ENCODE data around the gene DENND2A.
"Not testable (repeated sequence)": the region's sequence is repeated elsewhere in the genome, so short reads cannot be mapped to it uniquely, and the experiment has no call there.

DENND2A gene

GRCh38 chr7:140678081-140678815 is 37.6 kb upstream of the DENND2A start:
- Histone ChIP-seq H3K14ac (ENCODE audit: low read length) (no peak overlapping the region), H3K79me1 (ENCODE audit: low read length) (peaks cover 3% of the 10 kb centered on the region), H3K18ac (ENCODE audit: low read length) (no peak overlapping the region), H3K23ac (ENCODE audit: low read length) (no peak overlapping the region), H3K79me2 (ENCODE audit: control insufficient read depth, insufficient read depth, low read length, poor library complexity) (no peaks in the 10 kb centered on the region), H3K4me3 (ENCODE audit: low read depth, low read length) (no peak overlapping the region), H2BK5ac (ENCODE audit: low read depth, low read length, poor library complexity) (no peak overlapping the region), H4K91ac (ENCODE audit: low read depth, low read length) (no peak overlapping the region), H3K9me3 (ENCODE audit: insufficient read depth, low read depth, low read length) (no peaks in the 10 kb centered on the region), H2BK120ac (ENCODE audit: insufficient read depth, low read length, poor library complexity) (no peak overlapping the region), H4K12ac (ENCODE audit: low read depth, low read length) (no peak overlapping the region), H2AK5ac (ENCODE audit: low read length) (no peak overlapping the region), H3K9ac (ENCODE audit: low read length) (no peak overlapping the region), H3K27me3 (ENCODE audit: insufficient read depth, low read length) (no peaks in the 10 kb centered on the region), H3K4ac (ENCODE audit: low read depth, low read length) (no peak overlapping the region), H2AFZ (ENCODE audit: insufficient read depth, low read length, poor library complexity) (no peak overlapping the region), H3K36me3 (ENCODE audit: control insufficient read depth in 1 of 2, insufficient read depth in 2 of 2, low read length in 2 of 2) (peaks cover 9 to 13% of the 10 kb centered on the region in 2 experiments), H3K4me2 (ENCODE audit: low read length) (no peak overlapping the region), H3K27ac (ENCODE audit: low read depth, low read length) (no peak overlapping the region), H2BK12ac (ENCODE audit: low read length) (no peak overlapping the region), H4K8ac (ENCODE audit: low read depth, low read length) (no peak overlapping the region), H3K4me1 (ENCODE audit: control insufficient read depth in 1 of 2, insufficient read depth in 2 of 2, low read length in 2 of 2) (peaks cover 2 to 5% of the 10 kb centered on the region in 2 experiments)
- DNase-seq: no peak
- no CpG with 5 or more reads among the region's 20 CpGs for WGBS (ENCODE audit: extremely low coverage, insufficient coverage, insufficient read length)

DNA sequence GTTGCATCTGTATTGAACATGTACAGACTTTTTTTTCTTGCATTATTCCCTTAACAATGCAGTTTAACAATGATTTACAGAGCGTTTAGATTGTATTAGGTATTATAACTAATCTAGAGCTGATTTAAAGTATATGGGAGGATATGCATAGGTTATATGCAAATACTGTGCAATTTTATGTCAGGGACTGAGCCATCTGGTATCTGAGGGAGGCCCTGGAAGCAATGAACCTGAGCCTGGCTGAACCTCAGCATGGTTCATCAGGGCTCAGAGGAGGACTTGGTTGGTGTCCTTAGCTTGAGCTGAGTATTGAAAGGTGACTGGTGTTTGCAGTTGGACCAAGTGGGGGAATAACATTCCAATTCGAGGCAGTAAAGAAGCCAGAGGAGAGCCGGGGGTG is 36.9 kb upstream of the DENND2A start:
- Histone ChIP-seq H4K8ac (ENCODE audit: low read depth, low read length) (no peak overlapping the region), H3K36me3 (ENCODE audit: control insufficient read depth in 1 of 2, insufficient read depth in 2 of 2, low read length in 2 of 2) (peaks cover 9 to 13% of the 10 kb centered on the region in 2 experiments), H3K4me3 (ENCODE audit: low read depth, low read length) (no peak overlapping the region), H3K27me3 (ENCODE audit: insufficient read depth, low read length) (no peaks in the 10 kb centered on the region), H3K79me2 (ENCODE audit: control insufficient read depth, insufficient read depth, low read length, poor library complexity) (peaks cover 4% of the 10 kb centered on the region), H3K9ac (ENCODE audit: low read length) (no peak overlapping the region), H2AK5ac (ENCODE audit: low read length) (no peak overlapping the region), H2BK5ac (ENCODE audit: low read depth, low read length, poor library complexity) (no peak overlapping the region), H2AFZ (ENCODE audit: insufficient read depth, low read length, poor library complexity) (no peak overlapping the region), H2BK120ac (ENCODE audit: insufficient read depth, low read length, poor library complexity) (no peak overlapping the region), H3K4ac (ENCODE audit: low read depth, low read length) (no peak overlapping the region), H3K4me1 (ENCODE audit: control insufficient read depth in 1 of 2, insufficient read depth in 2 of 2, low read length in 2 of 2) (peaks cover 2 to 5% of the 10 kb centered on the region in 2 experiments), H2BK12ac (ENCODE audit: low read length) (no peak overlapping the region), H3K79me1 (ENCODE audit: low read length) (peaks cover 6% of the 10 kb centered on the region), H3K18ac (ENCODE audit: low read length) (no peak overlapping the region), H3K23ac (ENCODE audit: low read length) (no peak overlapping the region), H3K4me2 (ENCODE audit: low read length) (no peak overlapping the region), H4K12ac (ENCODE audit: low read depth, low read length) (no peak overlapping the region), H4K91ac (ENCODE audit: low read depth, low read length) (no peak overlapping the region), H3K14ac (ENCODE audit: low read length) (no peak overlapping the region), H3K9me3 (ENCODE audit: insufficient read depth, low read depth, low read length) (no peaks in the 10 kb centered on the region), H3K27ac (ENCODE audit: low read depth, low read length) (no peak overlapping the region)
- no CpG with 5 or more reads among the region's 3 CpGs for WGBS (ENCODE audit: extremely low coverage, insufficient coverage, insufficient read length)
- DNase-seq: no peak

- not testable (repeated sequence) for H3K27ac ChIP-seq (ENCODE audit: low read depth, low read length); H2BK12ac ChIP-seq (ENCODE audit: low read length); H3K23ac ChIP-seq (ENCODE audit: low read length); H2AK5ac ChIP-seq (ENCODE audit: low read length); H3K9ac ChIP-seq (ENCODE audit: low read length); DNase-seq; H2BK5ac ChIP-seq (ENCODE audit: low read depth, low read length, poor library complexity); H3K4me3 ChIP-seq (ENCODE audit: low read depth, low read length); H2BK120ac ChIP-seq (ENCODE audit: insufficient read depth, low read length, poor library complexity); H3K27me3 ChIP-seq (ENCODE audit: insufficient read depth, low read length); H3K4me2 ChIP-seq (ENCODE audit: low read length); H3K79me1 ChIP-seq (ENCODE audit: low read length); H3K4me1 ChIP-seq (ENCODE audit: control insufficient read depth in 1 of 2, insufficient read depth in 2 of 2, low read length in 2 of 2); H3K14ac ChIP-seq (ENCODE audit: low read length); H3K79me2 ChIP-seq (ENCODE audit: control insufficient read depth, insufficient read depth, low read length, poor library complexity); H4K91ac ChIP-seq (ENCODE audit: low read depth, low read length); H3K4ac ChIP-seq (ENCODE audit: low read depth, low read length); H4K8ac ChIP-seq (ENCODE audit: low read depth, low read length); H3K9me3 ChIP-seq (ENCODE audit: insufficient read depth, low read depth, low read length); H3K18ac ChIP-seq (ENCODE audit: low read length); H4K12ac ChIP-seq (ENCODE audit: low read depth, low read length); H2AFZ ChIP-seq (ENCODE audit: insufficient read depth, low read length, poor library complexity)
- H3K36me3 ChIP-seq (ENCODE audit: control insufficient read depth in 1 of 2, insufficient read depth in 2 of 2, low read length in 2 of 2): peaks cover 6 to 13% of the 10 kb centered on the region in 2 experiments
- WGBS (ENCODE audit: extremely low coverage, insufficient coverage, insufficient read length): no CpG with 5 or more reads among the region's 11 CpGs
These were observed 36.3 kb upstream of the DENND2A start for GRCh38 chr7:140676956-140677355.

DNA sequence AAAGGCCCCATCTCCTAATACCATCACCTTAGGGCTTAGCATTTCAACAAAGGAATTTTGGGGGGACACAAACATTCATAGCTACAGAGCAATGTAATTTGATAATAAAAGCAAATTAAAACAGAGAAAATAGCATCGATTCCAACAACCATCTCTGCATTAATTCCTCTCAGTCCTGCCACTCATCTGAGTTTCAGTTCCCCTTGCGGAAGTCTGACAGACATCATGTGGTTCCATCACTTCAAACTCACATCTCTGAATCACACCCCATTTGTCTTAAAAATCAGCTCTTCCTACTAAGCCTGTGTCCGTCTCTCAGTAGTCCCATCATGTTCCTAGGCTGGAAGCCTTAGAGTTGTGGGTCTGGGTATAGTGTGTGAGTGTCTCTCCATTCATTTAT is 35.7 kb upstream of the DENND2A start:
- Histone ChIP-seq H3K23ac (ENCODE audit: low read length) (no peak overlapping the region), H3K79me1 (ENCODE audit: low read length) (peaks cover 6% of the 10 kb centered on the region), H3K79me2 (ENCODE audit: control insufficient read depth, insufficient read depth, low read length, poor library complexity) (peaks cover 4% of the 10 kb centered on the region), H3K9ac (ENCODE audit: low read length) (no peak overlapping the region), H3K4me3 (ENCODE audit: low read depth, low read length) (no peak overlapping the region), H4K12ac (ENCODE audit: low read depth, low read length) (no peak overlapping the region), H2AK5ac (ENCODE audit: low read length) (no peak overlapping the region), H4K91ac (ENCODE audit: low read depth, low read length) (no peak overlapping the region), H3K4me1 (ENCODE audit: control insufficient read depth in 1 of 2, insufficient read depth in 2 of 2, low read length in 2 of 2) (peaks cover 2 to 5% of the 10 kb centered on the region in 2 experiments), H2AFZ (ENCODE audit: insufficient read depth, low read length, poor library complexity) (no peak overlapping the region), H3K27ac (ENCODE audit: low read depth, low read length) (no peak overlapping the region), H3K14ac (ENCODE audit: low read length) (no peak overlapping the region), H3K4me2 (ENCODE audit: low read length) (no peak overlapping the region), H3K36me3 (ENCODE audit: control insufficient read depth in 1 of 2, insufficient read depth in 2 of 2, low read length in 2 of 2) (peaks cover 6 to 13% of the 10 kb centered on the region in 2 experiments), H4K8ac (ENCODE audit: low read depth, low read length) (no peak overlapping the region), H3K4ac (ENCODE audit: low read depth, low read length) (no peak overlapping the region), H3K27me3 (ENCODE audit: insufficient read depth, low read length) (no peaks in the 10 kb centered on the region), H2BK5ac (ENCODE audit: low read depth, low read length, poor library complexity) (no peak overlapping the region), H3K9me3 (ENCODE audit: insufficient read depth, low read depth, low read length) (no peaks in the 10 kb centered on the region), H2BK12ac (ENCODE audit: low read length) (no peak overlapping the region), H3K18ac (ENCODE audit: low read length) (no peak overlapping the region), H2BK120ac (ENCODE audit: insufficient read depth, low read length, poor library complexity) (no peak overlapping the region)
- DNase-seq: no peak
- WGBS (ENCODE audit: extremely low coverage, insufficient coverage, insufficient read length): no CpG with 5 or more reads among the region's 3 CpGs
